Hematopoietic multipotent progenitor cell treated with erythropoietin and hydrocortisone succinate and interleukin-3 and kit ligand, for 6 days (in vitro differentiated cells): ENCODE measurements around the gene CUBN.

ENCODE experiments used
- DNase-seq: peaks from one replicate; pipeline ENCODE4 v3.0.0-alpha.2; 2015

The CUBN gene

DNA sequence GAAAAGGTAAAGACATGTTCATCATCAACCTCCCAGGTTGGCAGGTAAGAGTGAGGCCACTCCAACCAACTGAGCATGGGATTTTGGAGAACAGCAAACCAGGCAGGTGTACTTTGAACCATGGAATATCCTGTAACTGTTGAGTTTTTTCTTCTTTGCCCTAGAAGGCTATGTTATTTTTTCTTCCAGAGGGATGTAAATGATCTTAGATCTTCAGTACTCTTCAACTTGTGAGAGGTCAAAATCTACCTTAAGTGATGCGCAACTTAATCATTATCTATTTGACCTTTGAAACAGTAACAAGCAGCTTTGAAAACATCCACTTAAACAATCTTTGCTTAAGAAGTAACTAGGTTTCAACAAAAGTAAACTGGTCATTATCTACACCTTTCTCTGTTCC, at the start of gene CUBN:
CUBN (minus strand) TSS at position 71 of the 400 bp plus-strand sequence; CDS start at position 25, 46 bp downstream.
- DNase-seq = no peak

GRCh38 chr10:17179002-17179401, 49.4 kb upstream of the CUBN start:
- no peak for DNase-seq

- DNase-seq = no peak
Observed at GRCh38 chr10:17178006-17178405, 48.4 kb upstream of the CUBN start.

GRCh38 chr10:17177014-17177413, 47.4 kb upstream of the CUBN start:
- DNase-seq = no peak

- no peak for DNase-seq
Observed at GRCh38 chr10:17176091-17176490, 46.5 kb upstream of the CUBN start.

- peak; percentile 39 for DNase-seq
Observed at GRCh38 chr10:17175551-17175950, 45.9 kb upstream of the CUBN start.

- DNase-seq = no peak
Observed at GRCh38 chr10:17174626-17175025, 45.0 kb upstream of the CUBN start.

- no peak for DNase-seq
Observed at GRCh38 chr10:17171141-17171641, 41.6 kb upstream of the CUBN start.

DNA sequence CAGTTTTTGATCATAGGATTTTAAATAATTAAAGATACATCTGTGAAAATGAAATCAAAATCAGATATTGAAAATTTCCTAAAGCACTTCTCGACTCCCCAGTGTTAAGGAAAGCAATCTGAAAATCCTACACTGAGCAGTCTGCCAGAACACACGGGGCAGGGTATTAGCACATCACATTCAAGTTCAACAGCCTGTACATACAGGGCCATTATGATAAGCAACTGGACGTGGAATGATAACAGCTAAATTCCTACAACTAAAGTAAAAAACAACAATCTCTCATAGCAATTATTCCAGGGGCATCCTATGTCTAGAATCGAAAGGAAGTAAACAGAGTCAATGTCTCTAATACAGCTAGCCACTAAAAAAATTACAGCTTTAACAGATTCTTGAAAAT, 40.2 kb upstream of the CUBN start:
- peak; percentile 21 for DNase-seq

DNA sequence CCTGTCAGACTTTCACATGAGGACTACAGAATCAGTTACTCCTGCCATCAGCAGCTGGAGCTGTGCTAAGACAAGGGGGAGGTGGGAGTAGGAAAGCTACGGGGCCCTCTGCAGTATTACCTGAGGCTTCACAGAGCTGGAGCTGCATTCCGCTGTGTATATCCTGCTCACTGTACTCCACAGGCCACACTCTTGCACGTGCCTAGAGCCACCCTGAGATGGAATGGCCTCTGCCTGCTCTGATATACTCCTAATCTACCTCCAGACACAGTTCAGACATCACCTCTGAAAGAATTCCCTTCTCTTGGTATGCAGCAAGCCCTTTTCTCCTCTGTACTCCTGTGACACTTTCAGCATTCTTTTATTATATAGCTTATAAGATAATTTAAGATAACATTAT, 37.1 kb upstream of the CUBN start:
- no peak for DNase-seq

DNA sequence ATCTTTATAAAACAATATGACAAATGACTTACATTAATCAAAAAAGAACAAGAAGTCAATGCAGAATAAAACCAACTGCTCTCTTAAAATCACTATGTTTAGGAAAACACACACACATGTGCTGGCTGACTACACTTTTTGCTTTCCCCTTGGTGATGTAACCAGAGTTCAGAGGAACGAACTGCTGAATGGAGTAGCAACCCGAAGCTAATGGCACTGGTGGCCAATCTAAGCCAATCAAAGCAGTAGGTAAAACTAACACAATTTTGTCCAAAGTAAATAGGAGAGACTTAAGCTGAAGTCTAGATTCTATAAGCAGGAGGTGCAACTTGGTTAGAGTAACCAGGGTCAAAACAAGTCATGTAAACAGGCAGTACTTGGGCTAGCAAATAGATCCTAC, 33.2 kb upstream of the CUBN start:
- no peak for DNase-seq

DNA sequence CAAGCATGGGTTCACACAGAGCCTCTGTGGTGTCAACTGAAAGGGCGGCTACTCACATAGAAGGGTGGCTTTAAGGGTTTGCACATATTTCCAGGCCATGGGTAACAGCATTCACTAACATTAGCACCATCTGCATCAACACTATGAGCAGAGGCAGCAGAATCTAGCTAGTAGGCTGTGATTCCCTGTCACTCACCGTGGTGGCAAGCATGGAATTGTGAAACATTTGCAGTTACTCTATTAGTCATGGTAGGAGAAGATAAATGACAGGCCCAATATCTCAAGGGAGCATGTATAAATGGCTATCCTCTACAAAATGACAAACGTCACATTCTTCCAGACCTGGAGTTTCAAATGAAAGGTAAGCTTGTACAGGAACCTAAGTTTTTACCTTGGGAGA, 32.2 kb upstream of the CUBN start:
- DNase-seq = no peak

- no peak for DNase-seq
Observed at GRCh38 chr10:17157024-17157423, 27.4 kb upstream of the CUBN start.

GRCh38 chr10:17155826-17156225, 26.2 kb upstream of the CUBN start:
- no peak for DNase-seq

GRCh38 chr10:17154116-17154515, 24.5 kb upstream of the CUBN start:
- DNase-seq = no peak

GRCh38 chr10:17153321-17153720, 23.7 kb upstream of the CUBN start:
- no peak for DNase-seq

GRCh38 chr10:17151716-17152115, 22.1 kb upstream of the CUBN start:
- no peak for DNase-seq

DNA sequence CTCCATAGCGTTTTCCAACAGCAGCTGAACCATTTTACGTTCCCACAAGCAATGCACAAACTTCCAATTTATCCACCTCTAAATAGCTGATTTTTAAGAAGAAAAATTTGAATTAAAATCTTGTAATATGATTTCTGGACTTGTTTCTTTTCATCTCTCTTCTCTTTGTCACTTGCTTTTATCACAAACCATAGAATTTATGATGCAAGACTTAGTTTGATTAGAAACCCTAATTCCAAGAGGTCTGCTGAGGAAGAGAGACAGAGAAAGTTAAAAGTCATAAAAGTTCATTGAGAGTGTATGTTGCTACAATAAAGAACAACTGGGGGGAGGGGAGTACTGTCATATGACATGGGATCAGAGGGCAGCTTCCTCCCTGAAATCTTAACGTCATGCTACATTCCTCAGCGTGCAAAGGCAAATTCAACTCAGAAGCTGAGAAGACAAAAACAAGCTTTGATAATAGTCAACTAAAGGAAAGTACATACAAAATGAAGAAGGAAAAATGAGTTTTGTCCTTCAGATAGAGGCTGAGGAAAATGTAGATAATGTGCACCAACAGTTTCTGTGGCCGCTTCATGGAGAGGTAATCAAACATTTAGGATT, 18.4 kb upstream of the CUBN start:
- DNase-seq = no peak

DNA sequence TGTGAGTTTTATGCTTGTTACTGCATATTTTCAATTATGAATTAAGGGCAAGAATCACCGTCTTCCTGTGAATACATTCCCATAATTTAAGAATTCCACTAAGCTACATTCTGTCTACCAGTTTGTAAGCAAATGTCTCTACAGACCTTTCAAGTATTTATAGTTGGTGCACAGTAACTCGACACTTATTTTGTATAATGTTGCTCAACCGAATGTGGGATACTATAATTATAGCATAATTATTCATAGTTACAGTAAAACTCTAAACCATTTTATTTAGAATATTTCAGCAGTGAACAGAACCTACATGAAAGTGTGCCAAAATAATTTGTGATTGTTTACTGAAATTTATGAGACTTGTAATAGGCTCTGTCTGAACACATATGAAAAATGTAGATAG, 17.3 kb upstream of the CUBN start:
- DNase-seq = no peak

DNA sequence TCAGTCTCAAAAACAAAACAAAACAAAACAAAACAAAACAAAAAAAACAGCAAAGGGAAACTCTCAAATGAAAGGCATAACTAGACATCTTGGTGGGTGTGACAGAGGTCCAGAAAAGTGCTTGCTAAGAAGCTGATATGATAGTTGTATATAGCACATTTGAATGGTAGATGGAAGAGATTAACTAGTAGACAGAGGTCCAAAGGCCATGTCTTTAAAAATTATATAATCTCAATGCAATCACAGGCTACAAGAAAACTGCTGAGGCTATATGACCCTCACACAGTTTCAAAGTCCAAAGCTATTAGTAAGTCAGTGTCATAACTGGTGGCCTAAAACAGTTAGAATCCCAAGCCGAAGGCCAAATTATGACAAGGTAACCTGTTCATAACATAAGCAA, 15.6 kb upstream of the CUBN start:
- no peak for DNase-seq

DNA sequence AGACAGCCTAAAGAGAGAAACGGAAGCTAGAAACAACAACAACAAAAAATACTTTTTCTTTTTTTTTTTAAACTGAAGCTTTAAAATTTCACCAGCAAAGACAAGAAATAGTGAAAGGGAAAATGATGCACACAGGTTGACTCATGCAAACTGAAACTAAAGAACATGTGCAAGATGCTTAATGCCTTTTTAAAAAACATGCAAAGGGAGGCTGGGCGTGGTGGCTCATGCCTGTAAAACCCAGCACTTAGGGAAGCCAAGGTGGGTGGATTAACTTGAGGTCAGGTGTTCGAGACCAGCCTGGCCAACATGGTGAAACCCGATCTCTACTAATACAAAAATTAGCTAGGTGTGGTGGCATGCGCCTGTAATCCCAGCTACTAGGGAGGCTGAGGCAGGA, 15.1 kb upstream of the CUBN start:
- DNase-seq = no peak

DNA sequence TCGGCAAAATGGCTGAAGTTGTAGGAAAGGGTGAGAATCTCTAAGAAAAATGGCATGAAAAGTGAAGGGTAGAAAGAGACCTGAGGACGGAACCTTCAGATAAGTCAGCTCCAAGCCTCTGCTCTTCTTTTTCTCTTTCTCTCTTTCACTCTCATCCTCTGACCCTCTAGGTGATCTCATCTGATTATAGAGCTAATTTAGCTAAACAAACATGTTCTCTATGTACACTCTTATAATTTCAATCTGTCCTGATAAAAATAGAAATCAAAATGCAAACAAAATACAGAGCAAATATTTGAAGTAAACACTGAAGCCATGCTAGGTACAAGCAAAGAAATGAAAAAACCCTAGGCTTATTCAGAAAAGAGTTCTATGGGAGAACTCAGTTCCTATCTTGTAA, 14.4 kb upstream of the CUBN start:
- DNase-seq = no peak

DNA sequence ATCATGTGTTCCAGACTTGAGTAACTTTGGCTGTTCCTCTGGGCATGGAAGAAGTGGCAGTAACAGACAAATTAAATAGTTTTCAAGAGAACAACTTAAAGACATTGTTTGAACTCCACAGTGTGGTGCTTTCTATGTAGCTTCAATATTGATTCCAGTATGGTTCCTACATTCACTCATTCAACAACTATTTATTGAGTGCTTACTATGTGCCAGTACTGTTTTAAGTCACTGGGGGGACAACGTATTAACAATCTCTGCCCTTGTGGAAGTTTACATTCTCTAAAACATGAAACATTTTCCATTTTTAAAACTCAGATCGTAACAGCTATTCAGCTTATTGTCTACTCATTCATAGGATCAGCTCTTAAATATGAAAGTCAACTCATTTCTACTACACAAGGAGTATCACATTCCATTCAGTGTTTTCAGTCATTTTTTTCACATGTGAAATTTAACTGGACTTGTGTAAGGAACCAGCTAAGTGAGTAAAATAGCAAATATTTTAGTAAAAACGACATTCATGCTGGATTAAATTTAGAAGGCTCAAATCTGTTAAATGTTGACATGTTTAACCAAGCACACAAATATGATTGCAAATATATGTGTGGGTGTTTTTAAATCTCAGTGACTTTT, 13.6 kb upstream of the CUBN start:
- no peak for DNase-seq

DNA sequence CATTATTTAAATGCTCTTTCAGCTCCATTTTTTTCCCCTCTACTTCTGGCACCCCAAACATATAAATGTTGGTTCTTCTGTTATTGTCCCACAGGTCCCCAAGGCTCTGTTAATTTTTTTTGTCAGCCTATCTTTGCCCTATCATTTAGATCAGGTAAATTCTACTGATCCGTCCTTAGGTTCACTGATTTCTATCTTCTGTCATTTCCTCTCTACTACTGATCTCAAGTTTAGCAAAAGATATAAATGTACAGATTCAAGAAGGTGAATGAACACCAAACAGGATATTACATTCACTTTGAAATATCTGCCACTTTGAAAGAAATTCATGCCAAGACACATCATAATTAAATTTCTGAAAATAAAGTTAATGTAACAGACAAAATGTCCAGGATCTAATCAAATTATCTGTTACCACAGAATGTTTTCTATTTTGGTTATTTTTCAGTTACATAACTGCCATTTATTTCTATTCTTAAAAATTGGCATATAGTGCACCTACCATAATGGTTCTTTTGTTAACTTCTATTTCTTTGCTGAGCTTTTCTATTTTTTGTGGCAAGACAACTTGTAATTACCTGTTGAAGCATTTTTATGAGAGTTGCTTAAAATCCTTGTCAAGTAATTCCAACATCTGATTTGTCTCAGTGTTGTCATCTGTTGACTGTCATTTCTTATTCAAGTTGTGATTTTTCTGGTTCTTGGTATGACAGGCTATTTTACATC, 12.1 kb upstream of the CUBN start:
- no peak for DNase-seq
